Neural progenitor cell (in vitro differentiated cells): ENCODE results near the gene KRT6B.

Source experiments
- CTCF ChIP-seq: fragments of 200-600 bp; sonication (generic); IDR thresholded peaks from 2 replicates; pipeline ENCODE4 v1.5.1; 2017; ENCODE audit warnings: antibody characterized with exemption, mild to moderate bottlenecking
- EZH2 ChIP-seq: fragments of 200-600 bp; sonication (generic); IDR thresholded peaks from 2 replicates; pipeline ENCODE4 v1.6.1; 2017; ENCODE audit warnings: antibody characterized with exemption, mild to moderate bottlenecking, moderate library complexity
- EZH2phosphoT487 ChIP-seq: fragments of 200-600 bp; sonication (generic); IDR thresholded peaks from 2 replicates; pipeline ENCODE4 v1.6.1; 2017; ENCODE audit warnings: antibody characterized with exemption

- TF ChIP-seq CTCF (no peak), EZH2 (no peak), EZH2phosphoT487 (no peak)
These were observed 7.0 kb downstream of the KRT6B start for GRCh38 chr12:52444647-52445595.
